ENCODE data around the gene ULK3. TPM values are rescaled to one million over a fixed set of nuclear protein-coding genes. Genes with fewer than 3 reads are reported as not detected.

The ULK3 gene
- total RNA-seq, 1 donor from 2014 or later: 18.3 TPM

DNA sequence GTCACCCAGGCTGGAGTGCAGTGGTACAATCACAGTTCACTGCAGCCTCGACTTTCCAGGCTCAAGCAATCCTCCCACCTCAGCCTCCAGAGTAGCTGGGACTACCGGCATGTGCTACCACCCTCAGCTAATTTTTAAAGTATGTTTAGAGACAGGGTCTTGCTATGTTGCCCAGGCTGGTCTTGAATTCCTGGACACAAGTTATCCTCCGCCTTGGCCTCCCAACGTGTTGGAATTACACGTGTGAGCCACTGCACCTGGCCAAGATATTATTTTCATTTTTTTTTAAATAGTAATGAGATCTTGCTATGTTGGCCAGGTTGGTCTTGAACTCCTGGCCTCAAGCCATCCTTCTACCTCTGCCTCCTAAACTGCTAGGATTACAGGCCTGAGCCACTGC is 42.5 kb upstream of the ULK3 start:
- H3K4me1 ChIP-seq (ENCODE audit: control insufficient read depth in 3 of 3, insufficient read depth in 3 of 3, low read length in 3 of 3): peaks cover 13 to 18% (median 14%) of the 10 kb centered on the region in 3 donors
- peaks cover 0 to 2% (median 0%) of the 10 kb centered on the region in 3 donors for H3K9me3 ChIP-seq (ENCODE audit: control insufficient read depth in 3 of 3, low read length in 3 of 3)
- H3K36me3 ChIP-seq (ENCODE audit: control insufficient read depth in 3 of 3, insufficient read depth in 3 of 3, low read length in 3 of 3): no peaks in the 10 kb centered on the region
- H3K4me3 ChIP-seq (ENCODE audit: low read length in 3 of 3): no peak overlapping the region
- no peaks in the 10 kb centered on the region for H3K27me3 ChIP-seq (ENCODE audit: control insufficient read depth in 3 of 3, insufficient read depth in 3 of 3, low read length in 3 of 3)
- no peak overlapping the region for H3K27ac ChIP-seq (ENCODE audit: low read depth, low read length)
- no peak overlapping the region for H3K9ac ChIP-seq (ENCODE audit: low read depth in 1 of 3, low read length in 3 of 3)

DNA sequence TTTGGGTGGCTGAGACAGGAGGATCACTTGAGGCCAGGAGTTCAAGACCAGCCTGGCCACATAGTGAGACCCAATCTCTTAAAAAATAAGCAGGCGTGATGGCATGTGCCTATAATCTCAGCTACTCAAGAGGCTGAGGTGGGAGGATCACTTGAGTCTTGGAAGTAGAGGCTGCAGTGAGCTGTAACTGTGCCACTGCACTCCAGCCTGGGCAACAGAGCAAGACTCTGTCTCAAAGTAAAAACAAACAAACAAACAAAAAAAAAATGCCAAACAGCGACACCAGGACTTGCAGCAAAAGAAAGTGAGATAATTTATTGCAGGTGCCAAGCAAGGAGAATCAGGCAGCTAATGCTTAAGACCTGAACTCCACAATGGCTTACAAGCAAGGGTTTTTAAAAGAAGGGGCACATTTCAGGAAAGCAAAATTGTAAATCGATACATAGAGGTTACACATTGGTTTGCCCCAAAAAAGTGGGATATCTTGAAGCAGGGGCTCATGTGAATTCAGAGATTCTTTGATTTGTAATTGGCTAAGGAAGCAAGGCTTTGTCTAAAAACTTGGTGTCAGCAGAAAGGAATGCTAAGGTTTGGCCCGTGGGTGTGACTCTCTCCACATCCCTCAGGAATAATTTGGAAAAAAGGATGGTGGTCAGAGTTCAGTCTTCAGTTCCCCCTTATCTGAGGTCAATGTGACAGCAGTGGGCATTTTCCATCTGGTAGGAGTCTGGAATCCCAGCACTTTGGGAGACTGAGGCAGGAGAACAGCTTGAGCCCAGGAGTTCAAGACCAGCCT is 41.7 kb upstream of the ULK3 start:
- no peak overlapping the region for H3K27ac ChIP-seq (ENCODE audit: low read depth, low read length)
- peaks cover 0 to 2% (median 0%) of the 10 kb centered on the region in 3 donors for H3K9me3 ChIP-seq (ENCODE audit: control insufficient read depth in 3 of 3, low read length in 3 of 3)
- H3K36me3 ChIP-seq (ENCODE audit: control insufficient read depth in 3 of 3, insufficient read depth in 3 of 3, low read length in 3 of 3): no peaks in the 10 kb centered on the region
- no peaks in the 10 kb centered on the region for H3K27me3 ChIP-seq (ENCODE audit: control insufficient read depth in 3 of 3, insufficient read depth in 3 of 3, low read length in 3 of 3)
- no peak overlapping the region for H3K9ac ChIP-seq (ENCODE audit: low read depth in 1 of 3, low read length in 3 of 3)
- no peak overlapping the region for H3K4me3 ChIP-seq (ENCODE audit: low read length in 3 of 3)
- peaks cover 9 to 11% (median 9%) of the 10 kb centered on the region in 3 donors for H3K4me1 ChIP-seq (ENCODE audit: control insufficient read depth in 3 of 3, insufficient read depth in 3 of 3, low read length in 3 of 3)

DNA sequence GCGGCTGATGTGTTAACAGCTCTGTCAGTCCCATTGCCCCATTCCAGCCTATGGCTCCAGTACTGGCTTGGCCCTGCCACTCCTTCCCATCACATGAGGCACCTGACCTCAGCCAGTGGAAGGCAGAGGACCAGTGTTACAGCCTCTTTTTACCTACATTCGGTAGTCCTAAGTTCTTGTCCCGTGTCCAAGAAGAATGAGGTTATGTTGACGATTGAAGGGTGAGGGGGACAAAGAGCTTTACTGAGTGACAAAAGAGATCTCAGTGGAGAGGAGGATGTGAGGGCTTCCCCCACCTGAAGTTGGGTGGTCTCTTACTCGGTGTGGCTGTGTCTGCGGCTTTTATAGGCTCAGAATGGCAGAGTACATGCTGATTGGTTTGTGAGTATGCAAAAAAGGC is 39.6 kb upstream of the ULK3 start:
- Histone ChIP-seq H3K9ac (ENCODE audit: low read depth in 1 of 3, low read length in 3 of 3) (no peak overlapping the region), H3K4me3 (ENCODE audit: low read length in 3 of 3) (no peak overlapping the region), H3K9me3 (ENCODE audit: control insufficient read depth in 3 of 3, low read length in 3 of 3) (peaks cover 0 to 2% (median 0%) of the 10 kb centered on the region in 3 donors), H3K4me1 (ENCODE audit: control insufficient read depth in 3 of 3, insufficient read depth in 3 of 3, low read length in 3 of 3) (no peaks in the 10 kb centered on the region), H3K27ac (ENCODE audit: low read depth, low read length) (no peak overlapping the region), H3K27me3 (ENCODE audit: control insufficient read depth in 3 of 3, insufficient read depth in 3 of 3, low read length in 3 of 3) (no peaks in the 10 kb centered on the region), H3K36me3 (ENCODE audit: control insufficient read depth in 3 of 3, insufficient read depth in 3 of 3, low read length in 3 of 3) (no peaks in the 10 kb centered on the region)

DNA sequence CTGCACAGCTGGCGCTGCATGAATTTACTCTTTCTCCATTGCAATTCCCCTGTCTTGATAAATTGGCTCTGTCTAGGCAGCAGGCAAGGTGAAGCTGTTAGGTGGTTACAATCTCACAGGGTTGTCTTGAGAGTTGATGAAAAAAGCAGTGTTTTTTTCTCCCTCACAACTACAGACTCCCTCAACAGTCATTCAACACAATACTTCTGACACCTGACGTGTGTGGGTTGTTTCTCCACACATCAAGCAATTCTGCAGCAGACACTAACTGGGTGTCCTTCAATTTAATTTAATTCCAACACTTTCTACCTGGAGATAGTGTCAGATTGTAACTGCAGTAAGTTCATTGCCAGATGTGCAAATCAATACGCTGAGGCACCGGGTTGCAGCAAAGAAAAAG is 35.3 kb upstream of the ULK3 start:
- Histone ChIP-seq H3K4me3 (ENCODE audit: low read length in 3 of 3) (no peak overlapping the region), H3K4me1 (ENCODE audit: control insufficient read depth in 3 of 3, insufficient read depth in 3 of 3, low read length in 3 of 3) (peaks cover 4 to 6% (median 6%) of the 10 kb centered on the region in 3 donors), H3K36me3 (ENCODE audit: control insufficient read depth in 3 of 3, insufficient read depth in 3 of 3, low read length in 3 of 3) (no peaks in the 10 kb centered on the region), H3K9me3 (ENCODE audit: control insufficient read depth in 3 of 3, low read length in 3 of 3) (peaks cover 0 to 2% (median 0%) of the 10 kb centered on the region in 3 donors), H3K9ac (ENCODE audit: low read depth in 1 of 3, low read length in 3 of 3) (no peak overlapping the region), H3K27me3 (ENCODE audit: control insufficient read depth in 3 of 3, insufficient read depth in 3 of 3, low read length in 3 of 3) (no peaks in the 10 kb centered on the region), H3K27ac (ENCODE audit: low read depth, low read length) (no peak overlapping the region)

DNA sequence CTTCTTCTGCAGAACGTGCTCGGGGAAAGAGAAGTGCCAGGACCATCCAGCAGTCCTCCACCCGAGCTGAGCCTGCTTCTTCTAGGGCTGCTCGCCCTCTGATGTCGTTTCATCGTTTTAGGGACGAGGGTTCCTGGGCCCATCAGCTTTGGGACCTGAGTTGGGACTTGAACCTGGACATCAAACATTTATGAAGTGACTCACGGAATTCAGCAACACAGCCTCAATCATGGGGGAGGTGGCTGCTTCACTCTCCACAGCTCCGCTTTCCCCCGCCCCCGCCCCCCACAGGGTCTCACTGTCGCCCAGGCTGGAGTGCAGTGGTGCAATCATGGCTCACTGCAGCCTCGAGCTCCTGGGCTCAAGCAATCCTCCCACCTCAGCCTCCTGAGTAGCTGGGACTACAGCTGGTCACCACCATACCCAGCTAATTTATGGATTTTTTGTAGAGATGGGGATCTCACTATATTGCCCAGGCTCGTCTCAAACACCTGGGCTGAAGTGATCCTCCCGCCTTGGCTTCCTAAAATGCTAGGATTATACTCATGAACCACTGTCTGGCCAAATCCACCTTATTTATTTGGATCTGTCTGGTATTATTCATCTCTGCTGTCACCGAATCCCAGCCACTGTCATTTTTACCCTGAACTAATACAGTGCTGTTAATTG is 30.9 kb upstream of the ULK3 start:
- H3K27me3 ChIP-seq (ENCODE audit: control insufficient read depth in 3 of 3, insufficient read depth in 3 of 3, low read length in 3 of 3): no peaks in the 10 kb centered on the region
- peak overlapping the region; percentile 89 to 98 (median 95) for H3K4me3 ChIP-seq (ENCODE audit: low read length in 3 of 3)
- H3K4me1 ChIP-seq (ENCODE audit: control insufficient read depth in 3 of 3, insufficient read depth in 3 of 3, low read length in 3 of 3): peaks cover 37 to 42% (median 40%) of the 10 kb centered on the region in 3 donors
- H3K9ac ChIP-seq (ENCODE audit: low read depth in 1 of 3, low read length in 3 of 3): peak overlapping the region; percentile 81 to 92 (median 85)
- H3K27ac ChIP-seq (ENCODE audit: low read depth, low read length): peak overlapping the region; percentile 37
- no peaks in the 10 kb centered on the region for H3K36me3 ChIP-seq (ENCODE audit: control insufficient read depth in 3 of 3, insufficient read depth in 3 of 3, low read length in 3 of 3)
- H3K9me3 ChIP-seq (ENCODE audit: control insufficient read depth in 3 of 3, low read length in 3 of 3): no peaks in the 10 kb centered on the region

DNA sequence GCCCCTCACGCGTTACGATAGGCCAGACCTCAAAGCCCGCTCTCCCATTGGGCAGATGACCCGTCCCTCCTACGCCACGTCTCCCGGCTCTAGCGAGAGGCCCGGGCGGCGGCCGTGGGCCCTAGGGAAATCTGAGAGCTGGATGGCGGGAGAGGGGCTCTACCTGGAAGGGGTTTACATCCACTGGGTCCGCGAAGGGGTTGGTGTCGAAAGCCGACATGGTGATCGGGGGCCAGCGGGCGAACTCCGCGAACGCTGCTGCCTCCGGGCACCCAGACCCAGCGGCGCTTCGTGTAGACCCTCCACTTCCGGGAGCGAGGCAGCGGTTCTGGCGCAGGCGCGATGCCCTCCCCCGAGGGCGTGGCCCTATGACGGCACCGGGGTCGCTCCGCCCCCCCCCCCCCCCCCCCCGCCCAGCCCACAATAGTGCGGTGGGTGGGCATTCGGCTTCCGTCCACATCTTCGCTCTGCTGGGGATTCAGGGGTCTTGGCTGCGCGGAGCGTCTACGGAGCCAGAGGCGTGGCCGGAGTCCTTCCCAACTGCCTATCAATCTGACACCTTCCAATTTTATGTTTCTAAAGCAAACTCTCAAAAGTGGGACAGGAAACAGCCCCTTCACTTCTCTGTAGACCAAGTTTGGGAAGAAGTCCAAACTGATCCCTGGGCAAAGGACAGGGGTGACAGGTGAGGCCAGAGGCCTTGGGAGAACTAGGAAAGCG is 30.2 kb upstream of the ULK3 start, which contains the start of gene SCAMP2:
TSS of gene SCAMP2 (minus strand) at position 330 of the 720 bp plus-strand sequence. CDS start at position 220, 110 bp downstream.
- Histone ChIP-seq H3K4me1 (ENCODE audit: control insufficient read depth in 3 of 3, insufficient read depth in 3 of 3, low read length in 3 of 3) (peaks cover 43 to 47% (median 47%) of the 10 kb centered on the region in 3 donors), H3K27me3 (ENCODE audit: control insufficient read depth in 3 of 3, insufficient read depth in 3 of 3, low read length in 3 of 3) (no peaks in the 10 kb centered on the region), H3K36me3 (ENCODE audit: control insufficient read depth in 3 of 3, insufficient read depth in 3 of 3, low read length in 3 of 3) (peaks cover 0 to 3% (median under 1%) of the 10 kb centered on the region in 3 donors), H3K27ac (ENCODE audit: low read depth, low read length) (peak within 1 kb of the TSS; percentile 65), H3K9ac (ENCODE audit: low read depth in 1 of 3, low read length in 3 of 3) (peak within 1 kb of the TSS; percentile 86 to 92 (median 92)), H3K4me3 (ENCODE audit: low read length in 3 of 3) (peak within 1 kb of the TSS; percentile 89 to 98 (median 95)), H3K9me3 (ENCODE audit: control insufficient read depth in 3 of 3, low read length in 3 of 3) (no peaks in the 10 kb centered on the region)

DNA sequence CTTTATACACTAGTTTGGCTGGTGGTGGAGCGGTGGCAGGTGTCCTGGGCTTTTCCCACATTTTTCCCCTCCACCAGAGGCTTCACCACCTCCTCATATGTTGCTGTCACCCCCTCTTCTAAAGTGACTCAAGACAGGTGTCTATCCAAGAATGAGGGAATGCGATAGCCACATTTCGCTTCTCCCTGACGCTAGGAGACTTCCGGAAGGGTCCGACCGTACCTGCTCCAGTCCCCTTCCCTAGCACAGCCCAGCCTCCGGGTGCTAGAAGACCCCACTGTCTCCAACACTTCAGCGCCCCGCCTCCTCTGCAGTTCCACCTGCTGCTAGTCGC is 29.7 kb upstream of the ULK3 start:
- peak overlapping the region; percentile 65 for H3K27ac ChIP-seq (ENCODE audit: low read depth, low read length)
- peak overlapping the region; percentile 89 to 98 (median 95) for H3K4me3 ChIP-seq (ENCODE audit: low read length in 3 of 3)
- H3K9ac ChIP-seq (ENCODE audit: low read depth in 1 of 3, low read length in 3 of 3): peak overlapping the region; percentile 86 to 92 (median 92)
- no peaks in the 10 kb centered on the region for H3K27me3 ChIP-seq (ENCODE audit: control insufficient read depth in 3 of 3, insufficient read depth in 3 of 3, low read length in 3 of 3)
- peaks cover 0 to 5% (median 3%) of the 10 kb centered on the region in 3 donors for H3K36me3 ChIP-seq (ENCODE audit: control insufficient read depth in 3 of 3, insufficient read depth in 3 of 3, low read length in 3 of 3)
- H3K9me3 ChIP-seq (ENCODE audit: control insufficient read depth in 3 of 3, low read length in 3 of 3): no peaks in the 10 kb centered on the region
- H3K4me1 ChIP-seq (ENCODE audit: control insufficient read depth in 3 of 3, insufficient read depth in 3 of 3, low read length in 3 of 3): peaks cover 48 to 52% (median 48%) of the 10 kb centered on the region in 3 donors

DNA sequence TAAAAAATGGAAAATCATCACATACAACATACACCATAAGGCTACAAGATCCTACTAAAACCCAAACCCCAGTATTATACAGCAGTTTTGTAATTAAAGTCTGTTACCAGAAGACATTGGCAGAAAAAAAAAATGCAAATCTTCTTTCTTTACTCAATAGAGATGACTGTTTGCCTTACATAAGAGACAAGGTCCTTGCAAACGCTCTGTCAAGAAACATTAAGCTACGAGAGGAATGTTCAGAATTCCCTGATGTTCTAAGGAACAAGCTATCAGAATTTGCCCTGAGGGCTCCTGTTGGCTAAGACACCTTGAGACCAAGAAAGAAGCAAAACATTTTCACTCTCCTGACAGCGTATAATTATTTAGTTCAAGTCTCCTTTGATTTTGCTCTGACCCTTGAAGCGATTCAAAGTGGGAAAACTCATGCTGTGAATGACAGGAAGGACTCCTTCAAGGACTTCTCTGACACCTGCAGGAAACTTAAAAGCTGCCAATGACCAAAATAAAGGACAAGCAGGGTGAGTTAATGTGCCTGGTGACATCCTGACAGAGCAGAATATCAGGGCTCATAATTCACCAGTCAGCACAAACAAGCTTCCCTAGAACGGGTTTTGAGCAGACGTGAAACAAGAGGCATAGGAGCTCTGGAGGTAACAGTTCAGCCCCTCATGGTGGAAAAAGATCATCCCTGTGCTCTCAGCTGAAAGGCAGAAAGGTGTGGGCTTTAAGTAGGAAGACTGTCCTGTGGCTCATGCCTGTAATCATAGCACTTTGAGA is 27.7 kb upstream of the ULK3 start:
- Histone ChIP-seq H3K4me3 (ENCODE audit: low read length in 3 of 3) (peak overlapping the region in 2 of 3 donors; percentile 10 to 17), H3K9ac (ENCODE audit: low read depth in 1 of 3, low read length in 3 of 3) (peak overlapping the region; percentile 35 to 67 (median 46)), H3K27me3 (ENCODE audit: control insufficient read depth in 3 of 3, insufficient read depth in 3 of 3, low read length in 3 of 3) (no peaks in the 10 kb centered on the region), H3K27ac (ENCODE audit: low read depth, low read length) (peak overlapping the region; percentile 57), H3K36me3 (ENCODE audit: control insufficient read depth in 3 of 3, insufficient read depth in 3 of 3, low read length in 3 of 3) (peaks cover 0 to 5% (median 3%) of the 10 kb centered on the region in 3 donors), H3K4me1 (ENCODE audit: control insufficient read depth in 3 of 3, insufficient read depth in 3 of 3, low read length in 3 of 3) (peaks cover 56 to 66% (median 57%) of the 10 kb centered on the region in 3 donors), H3K9me3 (ENCODE audit: control insufficient read depth in 3 of 3, low read length in 3 of 3) (no peaks in the 10 kb centered on the region)

DNA sequence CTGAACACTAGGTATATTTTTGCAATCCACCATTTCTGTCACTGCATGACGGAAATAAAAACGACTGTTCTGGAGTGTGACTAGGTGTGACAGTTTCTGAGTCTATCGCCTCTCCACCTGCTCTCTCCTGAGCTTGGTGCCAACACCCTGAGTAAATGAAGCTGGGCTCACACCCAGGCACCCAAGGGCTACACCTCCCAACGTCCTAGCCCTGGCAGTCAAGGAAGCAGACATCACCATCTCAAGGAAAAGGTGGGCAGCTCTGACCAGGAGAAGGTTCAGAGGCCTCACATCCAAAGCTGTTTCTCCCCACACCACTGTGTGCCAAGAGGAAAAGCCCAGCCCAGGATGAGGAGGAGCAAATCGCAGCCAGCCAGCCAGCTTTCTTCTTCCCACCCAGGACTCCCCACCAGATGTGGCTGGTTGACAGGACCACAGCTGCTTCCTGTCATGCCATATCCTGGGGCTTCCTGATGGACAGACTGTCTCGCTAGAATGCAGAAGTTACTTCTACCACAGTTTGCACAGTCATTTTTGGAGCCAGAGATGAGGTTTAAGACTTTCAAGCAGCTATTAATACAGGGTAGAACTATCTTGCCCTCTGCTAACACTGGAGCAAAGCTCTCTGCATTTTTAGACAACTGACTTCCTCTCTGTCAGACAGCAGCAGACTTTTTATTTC is 26.9 kb upstream of the ULK3 start:
- peak overlapping the region; percentile 57 for H3K27ac ChIP-seq (ENCODE audit: low read depth, low read length)

More for the DNA sequence above, 26.9 kb upstream of the ULK3 start:
- peak overlapping the region; percentile 35 to 57 (median 45) for H3K9ac ChIP-seq (ENCODE audit: low read depth in 1 of 3, low read length in 3 of 3)
- H3K27me3 ChIP-seq (ENCODE audit: control insufficient read depth in 3 of 3, insufficient read depth in 3 of 3, low read length in 3 of 3): no peaks in the 10 kb centered on the region
- H3K4me3 ChIP-seq (ENCODE audit: low read length in 3 of 3): peak overlapping the region; percentile 11 to 49 (median 24)
- H3K4me1 ChIP-seq (ENCODE audit: control insufficient read depth in 3 of 3, insufficient read depth in 3 of 3, low read length in 3 of 3): peaks cover 56 to 66% (median 57%) of the 10 kb centered on the region in 3 donors
- no peaks in the 10 kb centered on the region for H3K9me3 ChIP-seq (ENCODE audit: control insufficient read depth in 3 of 3, low read length in 3 of 3)
- peaks cover 0 to 5% (median 3%) of the 10 kb centered on the region in 3 donors for H3K36me3 ChIP-seq (ENCODE audit: control insufficient read depth in 3 of 3, insufficient read depth in 3 of 3, low read length in 3 of 3)

Measured in skeletal muscle tissue (tissue), 4 donors.